MCF 10A (cell line): ENCODE data around the gene FOXQ1. TPM values are rescaled to one million over a fixed set of nuclear protein-coding genes. Genes with fewer than 3 reads are reported as not detected.

Source experiments
- Bru-seq: library from RNA; stranded (reverse); fragments of 400-500 nt; gene quantifications from one replicate; lab custom pipeline; 2021; lab: Mats Ljungman, UMichigan
- BruChase-seq, 2 experiments: library from RNA; stranded (reverse); fragments of 400-500 nt; gene quantifications; one replicate each; lab custom pipeline; 2021; lab: Mats Ljungman, UMichigan
- BruUV-seq: library from RNA; stranded (reverse); fragments of 400-500 nt; replicated peaks from 2 replicates; lab custom pipeline; 2021; lab: Mats Ljungman, UMichigan
- CTCF ChIA-PET: fragments of 300-600 bp; sonication (Branson Sonifier 250); formaldehyde crosslinking; extraction: SDS; loops from one replicate; lab custom pipeline; 2021; ENCODE audit warnings: antibody characterized with exemption, inconsistent platforms; lab: Yijun Ruan, JAX
- POLR2A ChIA-PET: fragments of 300-600, 350-650 bp; sonication (Branson Sonifier 250); formaldehyde crosslinking; extraction: SDS; loops from one replicate; lab custom pipeline; 2020; ENCODE audit warnings: antibody characterized with exemption, inconsistent platforms; lab: Yijun Ruan, JAX
- DNase-seq: peaks from one replicate; pipeline ENCODE4 v3.0.0-alpha.2; 2018; ENCODE audit not compliant: unreplicated experiment
- H3K27ac Mint-ChIP-seq: one replicate; pipeline ENCODE4 v1.8.0; 2022; ENCODE audit warnings: mild to moderate bottlenecking, low read depth, mixed read lengths; ENCODE audit not compliant: unreplicated experiment
- H3K27me3 Mint-ChIP-seq: one replicate; pipeline ENCODE4 v1.8.0; 2022; ENCODE audit warnings: mixed read lengths; ENCODE audit not compliant: insufficient read depth, unreplicated experiment
- H3K36me3 Mint-ChIP-seq: one replicate; pipeline ENCODE4 v1.8.0; 2022; ENCODE audit warnings: mild to moderate bottlenecking, moderate library complexity, mixed read lengths; ENCODE audit not compliant: insufficient read depth, unreplicated experiment
- H3K4me1 Mint-ChIP-seq: one replicate; pipeline ENCODE4 v1.8.0; 2022; ENCODE audit warnings: mixed read lengths; ENCODE audit not compliant: insufficient read depth, unreplicated experiment
- H3K4me3 Mint-ChIP-seq: one replicate; pipeline ENCODE4 v1.8.0; 2022; ENCODE audit warnings: mild to moderate bottlenecking, moderate library complexity, mixed read lengths; ENCODE audit not compliant: unreplicated experiment
- H3K9me3 Mint-ChIP-seq: one replicate; pipeline ENCODE4 v1.8.0; 2022; ENCODE audit warnings: mixed read lengths; ENCODE audit not compliant: unreplicated experiment
- CTCF ChIP-seq: fragments of 200-600 bp; IDR thresholded peaks from one replicate; pipeline ENCODE4 v1.8.0; 2022; ENCODE audit warnings: antibody characterized with exemption, mild to moderate bottlenecking; ENCODE audit not compliant: unreplicated experiment
- intact Hi-C: fragments of 100-400 bp; cut with micrococcal nuclease; formaldehyde crosslinking; loops from 2 replicates; pipeline ENCODE4 v1.14.1; 2022
- long read RNA-seq: library from polyadenylated mRNA; stranded (forward); transcript quantifications from one replicate; pipeline ENCODE4 v2.0.0, GENCODE V29; 2022
- total RNA-seq: library from RNA; stranded (reverse); gene quantifications from 2 replicates; pipeline ENCODE4 v1.2.3, GENCODE V29; 2022

The FOXQ1 gene
- total RNA-seq, result 5.6 and 6.9 TPM in 2 replicates
- percentile 61 among the genes with signal in this experiment for Bru-seq, nascent RNA
- percentile 37 among the genes with signal in this experiment for BruChase-seq, experiment 1, labeled RNA remaining after a 6-hour chase
- percentile 78 among the genes with signal in this experiment for BruChase-seq, experiment 2, labeled RNA remaining after a 2-hour chase
- long read RNA-seq, transcript FOXQ1-201 (1 exons, 2,309 nt), result major isoform, 11 of 12 reads
- long read RNA-seq, partial matches to known transcripts, result 0 of 12 reads
- long read RNA-seq, other reads (novel, unspliced or antisense), result 1 of 12 reads

GRCh38 chr6:1311400-1312202, at the start of gene FOXQ1:
Gene FOXQ1 (plus strand): TSS chr6:1312098. CDS start chr6:1312705, 607 bp downstream.
- H3K27ac Mint-ChIP-seq, result peak within 1 kb of the TSS; percentile 70
- BruUV-seq, result no TSS peak
- CTCF ChIA-PET, result interaction anchor here (0.5 to 2.4 kb wide), 8 partner anchors 14 to 497 kb away, joined by 3 to 13 read pairs (median 4); no protein-coding TSS in a partner anchor
- H3K9me3 Mint-ChIP-seq, result no peaks in the 10 kb centered on the region
- peak; percentile 45 for DNase-seq
- H3K36me3 Mint-ChIP-seq, result no peaks in the 10 kb centered on the region
- peaks cover 10% of the 10 kb centered on the region for H3K4me1 Mint-ChIP-seq
- H3K4me3 Mint-ChIP-seq, result peak within 1 kb of the TSS; percentile 77
- POLR2A ChIA-PET, result interaction anchor here (0.5 to 5.5 kb wide), 42 partner anchors 9 to 728 kb away, joined by 3 to 78 read pairs (median 4); no protein-coding TSS in a partner anchor
- no peak for TF ChIP-seq CTCF
- intact Hi-C loops, result loop anchor here (1.0 to 10.0 kb wide), 7 partner anchors 25 to 398 kb away; no protein-coding TSS in a partner anchor
- H3K27me3 Mint-ChIP-seq, result no peaks in the 10 kb centered on the region

DNA sequence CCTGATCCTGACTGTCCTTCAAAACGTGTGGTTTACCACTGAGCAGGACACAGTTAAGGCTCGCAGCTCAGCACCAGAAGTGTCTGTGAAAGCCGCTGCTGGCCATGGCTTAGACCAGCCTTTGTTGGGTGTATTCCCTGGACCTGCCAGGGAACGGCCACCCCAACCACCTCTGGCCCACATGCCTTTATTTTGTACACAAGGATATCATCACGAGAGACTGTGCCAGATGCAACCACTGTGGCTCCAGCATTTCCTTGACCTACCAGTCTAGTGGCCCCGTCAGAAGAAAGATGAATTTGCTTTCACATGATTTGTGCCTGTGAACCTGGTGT, 49.2 kb upstream of the FOXQ1 start:
- no TSS peak for BruUV-seq
- no peak for TF ChIP-seq CTCF
- ChIA-PET CTCF (no interaction called here), POLR2A (interaction anchor here (0.6 kb wide), 1 partner anchor 712 kb away, joined by 3 read pairs; no protein-coding TSS in a partner anchor)
- H3K4me1 Mint-ChIP-seq, result peaks cover 7% of the 10 kb centered on the region
- no peak overlapping the region for H3K4me3 Mint-ChIP-seq
- H3K27ac Mint-ChIP-seq, result no peak overlapping the region
- H3K9me3 Mint-ChIP-seq, result no peaks in the 10 kb centered on the region
- intact Hi-C loops, result no loop called here
- DNase-seq, result no peak
- no peaks in the 10 kb centered on the region for H3K27me3 Mint-ChIP-seq
- H3K36me3 Mint-ChIP-seq, result no peaks in the 10 kb centered on the region

DNA sequence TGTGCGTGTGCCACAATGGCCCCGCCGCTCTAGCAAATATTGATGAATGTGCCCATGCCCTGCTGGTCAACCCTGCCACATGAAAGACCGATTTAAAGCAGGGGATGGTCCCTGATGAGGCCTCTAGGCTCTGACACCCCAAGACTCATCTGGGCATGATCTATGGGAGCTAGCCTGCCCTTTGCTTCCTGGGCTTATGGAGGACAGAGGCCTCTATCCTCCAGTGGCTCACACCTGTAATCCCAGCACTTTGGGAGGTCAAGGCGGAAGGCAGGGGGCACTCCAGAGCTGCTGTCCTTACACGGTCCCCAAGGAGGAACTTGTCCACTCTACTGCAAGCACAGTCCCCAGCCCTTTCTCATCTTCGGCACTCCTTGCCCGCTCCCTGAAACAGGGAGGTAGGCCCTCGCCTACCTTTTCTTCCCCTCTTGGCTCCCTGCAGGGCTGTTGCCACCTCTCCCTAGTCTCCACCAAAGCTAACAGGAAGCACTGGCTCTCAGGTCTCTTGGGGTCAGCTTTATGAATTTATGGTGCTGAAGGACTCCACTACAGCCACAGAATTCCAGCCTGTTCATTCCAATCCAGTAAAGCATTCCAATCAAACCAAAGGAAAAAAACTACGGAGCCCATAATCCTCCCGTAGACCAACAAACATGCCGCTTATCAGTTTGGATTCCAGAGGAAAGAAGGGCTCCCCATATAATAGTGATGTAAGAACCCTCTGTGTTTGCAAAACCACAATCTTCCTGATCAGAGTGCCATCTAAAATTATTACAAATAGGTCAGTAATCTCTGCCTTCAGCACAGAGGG, 48.7 kb upstream of the FOXQ1 start:
- H3K27me3 Mint-ChIP-seq, result no peaks in the 10 kb centered on the region
- no peaks in the 10 kb centered on the region for H3K36me3 Mint-ChIP-seq
- peak overlapping the region; percentile 27 for H3K27ac Mint-ChIP-seq
- intact Hi-C loops, result no loop called here
- no TSS peak for BruUV-seq
- peak; percentile 25 for DNase-seq
- CTCF ChIA-PET, result interaction anchor here (0.6 kb wide), 1 partner anchor 73 kb away, joined by 3 read pairs; no protein-coding TSS in a partner anchor
- H3K4me3 Mint-ChIP-seq, result no peak overlapping the region
- POLR2A ChIA-PET, result no interaction called here
- TF ChIP-seq CTCF, result no peak
- H3K9me3 Mint-ChIP-seq, result no peaks in the 10 kb centered on the region
- H3K4me1 Mint-ChIP-seq, result peaks cover 7% of the 10 kb centered on the region
